HG03378 (cell line): Measurements from ENCODE around the gene ARHGEF10L.

Experiments
- ATAC-seq: cut with Tn5 transposase; IDR thresholded peaks from one replicate; pipeline ENCODE4 v1.9.1; 2021; ENCODE audit warnings: mild to moderate bottlenecking, moderate library complexity; ENCODE audit not compliant: unreplicated experiment

ARHGEF10L gene

DNA sequence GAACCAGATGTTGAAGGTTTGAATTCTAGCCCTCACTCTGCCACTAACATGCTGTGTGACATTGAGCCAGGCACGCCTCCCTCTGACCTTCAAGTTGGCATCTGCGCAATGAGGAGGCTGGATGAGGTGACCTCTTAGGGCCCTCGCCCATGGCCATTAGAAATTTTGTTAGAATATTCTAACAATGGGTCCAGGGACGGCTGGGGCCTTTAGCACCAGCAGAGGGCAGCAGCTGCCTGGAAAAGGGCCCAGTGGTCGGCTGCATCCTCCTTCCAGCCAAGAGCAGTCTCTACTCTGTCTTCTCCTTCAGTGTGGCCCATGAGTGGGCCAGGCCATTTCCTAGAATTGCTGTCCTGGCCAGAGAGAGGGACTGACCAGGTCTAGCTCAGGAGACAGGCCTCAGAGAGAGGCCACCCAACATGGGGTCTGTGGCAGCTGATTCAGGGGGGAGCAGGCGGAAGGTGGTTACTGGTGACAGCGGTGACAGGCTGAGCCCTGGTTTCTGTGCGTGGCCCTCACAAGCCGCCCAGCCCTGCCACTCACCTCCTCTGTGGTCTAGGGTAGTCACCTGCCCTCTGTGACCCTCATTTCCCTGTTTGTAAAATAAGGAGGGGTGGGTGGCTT lies 114.3 kb downstream of the ARHGEF10L start:
- no peak for ATAC-seq

DNA sequence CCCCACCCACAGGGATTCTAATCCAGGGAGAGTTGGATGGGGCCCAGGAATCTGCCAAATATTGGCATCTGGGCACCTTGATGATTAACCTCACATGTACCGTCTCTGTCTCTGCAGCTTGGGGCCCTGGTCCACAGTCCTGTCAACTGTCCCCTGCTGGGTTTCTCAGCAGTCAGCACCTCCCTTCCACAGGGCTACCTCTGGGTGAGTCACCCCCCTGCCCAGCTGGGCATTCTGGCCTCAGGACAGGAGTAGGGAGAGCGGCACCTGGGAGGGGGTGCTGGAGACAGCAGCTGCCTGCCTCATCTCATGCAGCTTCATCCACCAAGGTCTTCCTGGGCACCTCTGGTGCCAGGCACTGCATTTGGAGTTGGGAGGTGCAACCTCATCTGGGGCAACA lies 115.0 kb downstream of the ARHGEF10L start:
- ATAC-seq = no peak

DNA sequence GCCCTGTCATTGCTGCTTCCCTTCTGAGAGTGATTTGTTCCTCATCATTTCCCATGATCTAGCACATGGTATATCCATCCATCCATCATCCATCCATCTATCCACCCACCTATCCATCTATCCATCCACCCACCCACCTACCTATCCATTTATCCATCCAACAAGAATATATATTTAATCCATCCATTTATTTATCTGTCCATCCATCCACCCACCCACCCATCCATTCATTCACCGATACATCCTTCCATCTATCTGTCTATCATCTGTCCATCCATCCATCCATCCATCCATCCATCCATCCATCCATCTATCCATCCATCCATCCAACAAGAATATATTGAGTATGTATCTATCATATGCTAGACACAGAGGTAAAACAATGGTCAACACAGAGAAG lies 115.7 kb downstream of the ARHGEF10L start:
- ATAC-seq = no peak

DNA sequence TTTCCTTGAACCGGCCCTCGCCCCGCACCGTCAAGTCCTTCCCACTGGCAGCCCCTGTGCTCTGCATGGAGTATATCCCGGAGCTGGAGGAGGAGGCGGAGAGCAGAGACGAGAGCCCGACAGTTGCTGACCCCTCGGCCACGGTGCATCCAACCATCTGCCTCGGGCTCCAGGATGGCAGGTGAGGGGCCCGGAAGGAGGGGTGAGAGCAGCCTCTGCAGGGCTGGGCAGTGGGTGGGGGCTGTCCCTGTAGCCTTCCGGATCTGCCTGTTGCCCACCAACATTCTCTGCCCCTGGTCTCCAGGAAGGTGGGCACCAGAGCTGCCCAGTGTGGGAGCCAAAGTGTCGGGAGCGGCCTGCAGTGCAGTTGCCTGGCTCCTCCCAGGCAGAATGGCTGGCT lies 116.4 kb downstream of the ARHGEF10L start:
- no peak for ATAC-seq

DNA sequence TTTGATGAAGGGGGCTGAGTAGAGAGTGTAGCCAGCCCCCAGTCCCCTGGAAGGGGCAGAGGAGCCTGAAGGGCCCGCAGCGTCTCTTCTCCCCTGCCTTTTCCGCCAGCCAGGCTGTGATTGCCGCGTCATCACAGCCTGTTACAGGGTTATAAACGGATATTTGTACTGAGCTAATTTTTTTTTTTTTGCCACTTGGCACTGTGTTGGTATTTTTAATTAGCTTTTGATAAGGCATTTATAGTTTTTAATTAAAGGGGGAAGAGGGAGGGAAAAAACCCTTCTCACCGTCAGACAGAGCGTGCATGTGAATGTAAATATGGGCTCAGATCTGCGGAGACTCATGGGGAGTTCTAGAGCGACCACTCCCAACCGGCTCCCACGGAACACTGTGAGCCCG lies 117.9 kb downstream of the ARHGEF10L start:
- no peak for ATAC-seq

DNA sequence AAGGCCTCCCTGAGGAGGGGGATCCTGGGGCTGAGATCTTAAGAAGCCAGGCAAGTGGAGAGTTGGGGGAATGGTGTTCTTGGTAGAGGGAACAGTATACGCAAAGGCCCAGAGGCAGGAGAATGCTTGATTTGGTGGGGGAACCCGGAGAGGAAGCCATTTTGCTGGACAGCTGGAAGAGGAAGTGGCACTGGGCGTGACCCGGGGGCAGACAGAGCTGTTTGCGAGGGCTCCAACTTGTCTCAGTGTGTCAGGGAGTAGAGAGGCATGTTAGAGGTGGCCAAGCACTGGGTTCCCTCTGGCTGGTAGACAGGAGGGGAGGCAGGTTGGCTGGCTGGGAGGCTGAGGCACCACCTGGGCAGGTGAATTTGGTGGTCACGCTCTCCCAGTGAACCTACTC lies 119.3 kb downstream of the ARHGEF10L start:
- ATAC-seq = no peak

DNA sequence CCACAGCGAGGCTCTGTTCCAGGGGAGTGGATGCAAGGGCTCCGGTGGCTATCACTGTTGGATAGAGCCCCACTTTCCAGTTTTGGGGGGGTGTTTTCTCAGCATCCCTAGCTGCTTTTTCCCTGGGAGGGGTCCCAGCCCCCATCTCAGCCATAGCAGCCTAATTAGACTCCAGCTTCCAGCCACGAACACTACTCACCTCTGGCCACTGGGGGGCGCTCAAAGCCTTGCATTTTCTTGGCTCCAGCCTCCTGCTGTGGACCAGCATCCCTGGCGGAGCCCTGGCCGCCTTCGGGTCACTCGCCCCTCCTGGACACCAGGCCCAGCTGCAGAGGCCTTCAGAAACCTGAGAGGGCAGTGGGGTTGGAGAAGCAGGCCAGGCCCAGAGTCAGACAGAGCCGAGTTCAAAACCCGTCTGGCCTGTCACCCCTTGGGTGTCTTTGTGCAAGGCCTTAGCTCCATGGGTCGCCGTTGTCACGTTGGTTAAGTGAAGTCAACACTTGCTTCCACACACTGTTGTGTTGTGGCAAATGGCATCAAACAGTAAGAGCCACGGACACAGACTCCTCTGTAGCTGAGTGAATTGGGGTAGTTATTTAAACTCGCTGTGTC lies 122.2 kb downstream of the ARHGEF10L start:
- ATAC-seq = no peak

DNA sequence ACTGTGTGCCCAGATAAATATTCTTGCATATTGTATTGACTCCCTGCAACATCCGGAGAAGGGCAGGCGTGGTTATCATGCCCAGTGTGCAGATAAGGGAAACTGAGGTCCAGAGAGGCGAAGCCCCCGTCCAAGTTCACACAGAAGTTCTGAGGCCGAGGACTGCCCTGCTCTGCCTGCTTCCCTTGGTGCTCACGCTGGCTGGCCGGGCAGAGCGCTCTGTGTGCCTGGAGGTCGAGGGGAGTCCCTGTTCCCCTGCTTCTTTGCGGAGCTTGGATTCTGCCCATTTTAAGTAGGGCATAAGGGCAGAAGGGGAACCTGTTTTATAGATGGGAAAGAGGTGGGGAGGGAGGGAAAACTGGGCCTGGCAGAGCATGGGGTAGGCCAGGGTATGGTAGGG lies 122.8 kb downstream of the ARHGEF10L start:
- no peak for ATAC-seq

DNA sequence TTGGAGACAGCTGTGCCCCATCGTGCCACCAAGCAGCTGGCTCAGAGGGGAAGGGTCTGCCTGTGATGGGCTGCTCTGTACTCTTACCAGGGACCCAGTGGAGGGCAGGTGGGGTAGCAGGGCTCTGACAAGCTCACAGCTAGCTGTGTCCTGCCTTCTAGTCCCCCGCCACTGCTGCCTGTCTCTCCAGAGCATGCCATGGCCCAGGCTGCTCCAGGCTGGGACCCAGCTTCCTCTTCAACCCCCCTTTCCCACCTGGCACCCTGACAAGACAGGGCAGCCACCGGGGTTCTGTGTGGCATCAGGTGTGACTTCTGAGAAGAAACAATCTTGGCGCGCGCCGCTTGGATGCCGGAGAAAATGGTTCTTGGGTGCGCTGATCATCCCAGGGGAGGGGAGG lies 123.3 kb downstream of the ARHGEF10L start:
- ATAC-seq = no peak

DNA sequence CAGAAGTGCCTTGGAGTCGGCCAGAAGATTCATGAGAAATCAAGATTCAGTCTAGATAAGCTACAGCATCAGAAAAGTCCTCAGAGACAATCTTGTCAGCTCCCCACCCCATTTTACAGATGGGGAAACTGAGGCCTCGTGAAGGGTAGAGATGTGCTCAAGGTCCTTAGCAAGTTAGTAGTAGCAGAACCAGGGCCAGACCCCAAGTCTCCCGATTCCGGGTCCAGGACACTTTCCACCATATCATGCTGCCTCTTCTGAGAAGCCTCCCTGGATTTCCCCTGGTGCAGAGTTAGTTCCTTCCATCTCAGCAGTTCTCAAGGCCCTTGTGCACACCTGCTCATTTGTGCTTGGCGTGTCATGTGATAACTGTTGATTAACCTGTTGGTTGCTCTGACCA lies 124.1 kb downstream of the ARHGEF10L start:
- no peak for ATAC-seq

DNA sequence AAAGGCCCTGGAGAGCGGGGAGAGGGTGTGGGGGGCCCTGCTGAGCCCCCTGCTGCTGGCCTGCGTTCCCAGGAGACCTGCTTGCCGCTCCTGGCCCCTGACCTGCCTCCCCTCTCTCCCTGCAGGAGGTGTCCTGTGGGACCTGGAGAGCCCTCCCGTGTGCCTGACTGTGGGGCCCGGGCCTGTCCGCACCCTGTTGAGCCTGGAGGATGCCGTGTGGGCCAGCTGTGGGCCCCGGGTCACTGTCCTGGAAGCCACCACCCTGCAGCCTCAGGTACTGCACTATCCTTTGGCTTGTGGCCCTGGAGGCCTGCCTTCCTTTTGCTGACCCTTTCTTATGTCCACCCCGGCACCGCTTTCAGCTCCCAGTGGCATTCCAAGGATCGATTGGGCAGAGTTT lies 124.8 kb downstream of the ARHGEF10L start:
- no peak for ATAC-seq

DNA sequence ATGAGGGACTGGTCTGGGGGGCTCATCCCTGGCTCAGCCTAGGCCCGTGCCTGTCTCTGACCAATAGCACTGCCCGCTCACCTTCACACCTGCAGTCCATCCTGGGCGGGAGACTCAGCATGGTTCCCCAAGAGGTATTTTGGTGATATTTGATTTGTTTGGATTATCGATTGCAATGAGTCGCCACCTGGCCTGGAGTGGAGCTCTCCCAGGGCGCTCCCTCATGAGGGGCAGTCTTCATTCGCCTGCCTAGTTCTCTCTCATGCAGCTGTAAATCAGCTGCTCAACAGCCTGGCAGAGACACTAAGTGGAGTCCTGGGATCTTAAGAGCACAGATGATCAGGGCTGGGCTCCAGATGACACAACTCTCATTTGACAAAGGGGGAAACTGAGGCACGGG lies 125.6 kb downstream of the ARHGEF10L start:
- no peak for ATAC-seq

DNA sequence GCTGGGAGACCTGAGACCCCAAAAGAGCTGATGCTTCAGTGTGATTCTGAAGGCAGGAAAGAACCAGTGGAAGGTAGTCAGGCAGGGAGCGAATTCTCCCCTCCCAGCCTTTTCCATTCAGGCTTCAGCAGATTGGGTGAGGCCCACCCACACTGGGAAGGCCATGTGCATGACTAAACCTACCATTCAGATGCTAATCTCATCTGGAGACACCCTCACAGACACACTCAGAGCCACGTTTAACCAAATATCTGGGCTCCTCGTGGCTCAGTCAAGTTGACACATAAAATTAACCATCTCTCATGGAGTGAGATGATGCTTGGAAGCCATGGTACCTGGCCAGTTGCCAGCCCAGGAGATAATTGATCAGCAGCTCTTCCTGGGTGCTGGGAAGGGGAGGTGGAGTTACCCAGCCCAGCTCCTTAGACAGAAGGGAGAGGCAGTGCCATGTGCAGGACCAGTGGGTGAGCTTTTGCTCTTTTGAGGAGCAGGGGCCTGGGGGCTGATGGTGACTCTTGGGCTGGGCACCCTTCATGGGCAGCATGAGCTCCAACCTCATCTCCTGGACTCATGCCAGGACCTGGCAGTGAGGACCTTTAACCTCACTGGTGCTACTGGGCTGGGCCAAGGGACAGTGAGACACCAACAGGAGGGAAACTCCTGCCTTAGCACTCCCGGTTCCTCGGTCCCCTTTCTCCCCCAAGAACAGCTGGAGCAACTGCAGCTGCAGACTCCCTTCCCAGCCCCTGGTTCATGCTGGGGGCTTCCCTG lies 126.6 kb downstream of the ARHGEF10L start:
- ATAC-seq = no peak

DNA sequence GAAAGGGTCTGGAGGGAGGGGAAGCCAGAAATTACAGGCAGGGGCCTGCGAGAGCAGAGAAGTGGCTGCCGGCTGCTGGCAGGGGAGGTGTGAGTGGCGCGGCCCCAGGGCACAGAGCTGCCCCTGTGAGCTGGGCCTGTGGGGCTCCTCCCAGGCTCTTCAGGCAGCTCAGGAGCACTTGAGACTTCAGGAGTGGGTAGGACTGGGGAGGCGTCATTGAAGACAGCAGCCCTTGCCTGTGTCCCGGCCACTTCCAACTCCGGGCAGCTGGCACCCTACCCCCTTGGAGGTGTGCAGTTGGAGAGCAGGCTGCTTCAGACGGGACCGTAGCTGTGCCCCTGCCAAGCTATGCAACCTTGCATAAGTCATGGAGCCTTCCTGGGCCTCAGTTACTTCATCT lies 128.1 kb downstream of the ARHGEF10L start:
- ATAC-seq = no peak

DNA sequence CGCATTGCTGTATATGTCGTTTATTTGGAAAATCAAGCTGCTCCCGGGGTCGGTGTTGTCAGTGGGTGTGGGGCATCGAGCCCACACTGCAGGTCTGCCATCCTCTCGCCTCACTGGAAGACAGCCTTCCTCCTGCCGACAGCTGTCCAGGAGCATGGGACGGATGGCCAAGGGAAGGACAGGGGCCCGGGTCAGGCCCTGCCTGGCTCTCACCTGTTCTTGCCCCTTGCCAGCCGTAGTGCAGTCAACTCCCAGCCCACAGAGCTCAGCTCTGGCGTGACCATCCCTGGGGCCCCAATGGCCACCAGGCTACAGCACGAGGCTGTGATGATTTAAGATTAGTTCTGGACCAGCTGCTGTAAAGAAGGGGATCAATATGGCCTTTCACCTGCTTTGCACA lies 128.7 kb downstream of the ARHGEF10L start:
- ATAC-seq = no peak

DNA sequence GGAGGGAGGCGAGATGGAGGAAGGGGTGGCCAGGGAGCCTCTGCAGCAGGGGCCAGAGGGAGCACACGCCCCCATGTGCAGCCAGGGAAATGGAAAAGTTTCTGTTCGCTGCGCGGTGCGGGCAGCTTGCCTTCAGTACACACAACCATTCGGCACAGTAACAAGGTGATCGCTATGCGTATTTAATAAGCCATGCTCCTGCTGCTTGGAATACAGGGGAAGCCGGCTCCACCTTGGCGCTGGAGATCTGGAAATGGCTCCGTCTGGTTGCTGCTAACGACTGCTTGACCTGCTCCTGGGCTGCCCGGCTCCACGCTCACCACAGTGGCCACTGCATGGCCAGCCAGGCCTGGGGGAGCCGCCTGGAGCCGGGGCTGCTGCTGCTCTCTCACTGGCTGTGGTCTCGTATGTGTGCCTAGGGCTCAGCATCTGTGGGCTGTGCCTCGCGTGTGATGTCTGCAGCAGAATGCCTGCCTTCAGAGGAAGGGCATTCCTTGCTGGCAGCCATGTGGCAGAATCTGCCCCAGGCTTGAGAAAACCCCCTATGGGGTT lies 129.2 kb downstream of the ARHGEF10L start:
- no peak for ATAC-seq

DNA sequence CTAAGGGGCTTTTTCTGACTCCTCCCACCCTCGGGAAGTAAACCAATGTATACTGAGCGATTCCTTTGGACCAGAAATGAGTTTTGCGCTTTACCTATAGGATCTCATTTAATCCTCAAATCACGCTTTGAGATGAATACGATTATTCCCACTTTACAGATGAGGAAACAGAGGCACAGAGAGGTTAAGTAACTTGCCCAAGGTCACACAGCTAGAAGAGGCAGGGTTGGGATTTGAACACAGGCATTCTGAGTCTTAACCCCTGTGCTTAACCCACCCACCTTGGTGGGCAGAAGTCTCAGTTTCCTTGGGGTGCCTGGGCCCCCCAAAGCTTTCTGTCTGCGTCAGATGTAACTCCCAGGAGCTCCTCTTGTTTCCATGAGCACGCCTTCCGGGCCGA lies 129.8 kb downstream of the ARHGEF10L start:
- ATAC-seq = no peak

DNA sequence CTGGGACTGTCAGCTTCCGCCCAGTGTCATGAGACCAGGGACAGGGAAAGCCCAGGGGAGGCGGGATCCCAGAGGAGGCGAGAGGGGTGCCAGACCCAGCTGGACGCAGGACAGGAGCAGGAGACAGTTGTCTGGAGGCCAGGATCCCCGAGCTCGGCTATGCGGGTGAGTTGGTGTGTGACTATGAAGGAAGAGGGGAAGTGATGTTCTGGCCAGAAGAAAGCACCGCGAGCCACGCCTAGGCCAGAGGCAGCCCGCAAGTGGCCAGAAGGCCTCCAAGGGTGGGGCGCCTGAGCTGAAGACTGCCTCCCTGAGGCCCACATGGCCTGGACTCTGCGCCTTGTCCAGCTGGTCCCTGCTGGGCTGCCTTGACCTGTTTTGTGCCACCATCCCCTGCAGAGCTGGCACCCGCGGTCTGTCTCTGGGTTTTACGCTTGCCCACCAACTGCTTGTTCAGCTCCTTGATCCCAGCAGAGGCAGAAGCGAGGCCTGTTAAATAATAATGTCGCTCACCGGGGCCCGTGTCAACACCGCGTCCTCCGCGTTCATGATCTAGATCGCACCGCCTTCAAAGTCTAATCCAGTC lies 130.5 kb downstream of the ARHGEF10L start:
- ATAC-seq = no peak

DNA sequence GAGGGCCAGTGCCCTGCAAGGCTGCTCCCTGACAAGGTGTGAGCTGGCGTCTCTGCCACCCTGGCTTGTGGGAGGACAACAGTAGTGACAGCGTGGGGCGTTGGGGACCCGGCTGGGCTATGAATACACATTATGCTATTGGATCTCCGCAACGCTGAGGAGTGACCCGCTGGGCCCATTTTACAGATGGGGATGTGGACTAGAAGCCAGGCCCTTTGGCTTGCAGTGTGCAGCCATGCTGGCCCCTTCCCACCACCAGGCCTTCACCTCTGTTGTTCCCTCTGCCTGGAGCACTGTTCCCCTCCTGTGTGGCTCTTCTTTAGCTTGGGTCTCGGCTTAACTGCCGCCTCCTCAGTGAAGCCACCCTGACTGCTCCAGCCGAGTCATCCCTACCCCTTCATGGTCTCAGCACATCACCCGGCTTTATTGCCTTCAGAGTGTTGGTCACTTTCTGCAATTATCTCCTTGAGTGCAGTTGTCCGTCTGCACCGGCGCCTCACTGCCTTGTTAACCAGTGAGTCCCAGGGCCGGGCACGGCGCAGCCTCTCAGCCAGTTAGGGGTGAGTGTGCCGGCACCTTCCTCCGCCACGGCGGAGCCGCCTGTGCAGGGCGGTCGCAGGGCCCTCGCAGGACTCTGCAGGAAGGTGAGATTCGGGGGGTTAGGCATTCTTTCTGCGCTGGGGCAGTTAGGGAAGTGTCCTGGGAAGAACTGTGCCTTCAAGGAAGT lies 131.3 kb downstream of the ARHGEF10L start:
- no peak for ATAC-seq

DNA sequence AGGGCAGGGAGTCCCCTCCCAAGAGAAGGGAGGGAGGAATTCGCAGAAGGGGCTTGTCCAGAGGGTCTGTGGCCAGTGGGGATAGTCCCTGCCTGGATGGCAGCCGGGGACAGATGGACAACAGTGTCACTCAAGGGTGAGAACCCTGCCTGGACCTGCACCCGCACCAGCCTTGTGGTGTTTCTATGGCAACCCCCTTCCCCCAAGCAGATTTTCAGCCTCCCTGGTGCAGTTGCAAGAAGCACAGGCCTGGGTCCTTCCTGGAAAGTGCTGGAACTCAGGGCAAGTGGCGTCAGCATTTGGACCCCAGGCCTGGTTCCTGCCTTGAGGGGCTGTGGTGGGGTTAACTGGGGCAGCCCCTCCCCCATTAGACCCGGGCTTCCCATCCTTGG lies 131.8 kb downstream of the ARHGEF10L start:
- ATAC-seq = no peak

DNA sequence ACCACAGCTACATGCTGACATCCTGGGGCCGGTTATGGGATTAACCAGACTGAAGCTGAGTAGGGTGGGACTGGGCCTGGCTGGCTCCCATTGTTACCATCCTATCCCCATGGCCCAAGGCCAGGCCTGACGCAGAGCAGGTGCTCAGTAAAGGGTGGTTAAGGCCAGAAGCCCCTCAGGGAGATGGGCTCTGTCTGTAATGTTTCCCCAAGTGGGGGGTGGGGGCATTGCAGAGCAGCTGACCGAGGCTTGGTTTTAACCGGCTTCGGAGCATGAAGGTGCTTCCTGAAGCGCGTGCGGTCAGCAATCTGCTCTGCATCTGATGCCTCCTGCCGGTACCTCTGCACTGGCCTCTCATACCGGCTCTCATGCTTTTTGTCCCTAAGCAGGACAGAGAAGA lies 132.2 kb downstream of the ARHGEF10L start:
- ATAC-seq = no peak
